ENCODE data around the gene LRRC8D.
A peak's percentile ranks its signal among the peaks of the same experiment; 100 is the strongest.
"Not testable (repeated sequence)": the region's sequence is repeated elsewhere in the genome, so short reads cannot be mapped to it uniquely, and the experiment has no call there.

Gene LRRC8D

DNA sequence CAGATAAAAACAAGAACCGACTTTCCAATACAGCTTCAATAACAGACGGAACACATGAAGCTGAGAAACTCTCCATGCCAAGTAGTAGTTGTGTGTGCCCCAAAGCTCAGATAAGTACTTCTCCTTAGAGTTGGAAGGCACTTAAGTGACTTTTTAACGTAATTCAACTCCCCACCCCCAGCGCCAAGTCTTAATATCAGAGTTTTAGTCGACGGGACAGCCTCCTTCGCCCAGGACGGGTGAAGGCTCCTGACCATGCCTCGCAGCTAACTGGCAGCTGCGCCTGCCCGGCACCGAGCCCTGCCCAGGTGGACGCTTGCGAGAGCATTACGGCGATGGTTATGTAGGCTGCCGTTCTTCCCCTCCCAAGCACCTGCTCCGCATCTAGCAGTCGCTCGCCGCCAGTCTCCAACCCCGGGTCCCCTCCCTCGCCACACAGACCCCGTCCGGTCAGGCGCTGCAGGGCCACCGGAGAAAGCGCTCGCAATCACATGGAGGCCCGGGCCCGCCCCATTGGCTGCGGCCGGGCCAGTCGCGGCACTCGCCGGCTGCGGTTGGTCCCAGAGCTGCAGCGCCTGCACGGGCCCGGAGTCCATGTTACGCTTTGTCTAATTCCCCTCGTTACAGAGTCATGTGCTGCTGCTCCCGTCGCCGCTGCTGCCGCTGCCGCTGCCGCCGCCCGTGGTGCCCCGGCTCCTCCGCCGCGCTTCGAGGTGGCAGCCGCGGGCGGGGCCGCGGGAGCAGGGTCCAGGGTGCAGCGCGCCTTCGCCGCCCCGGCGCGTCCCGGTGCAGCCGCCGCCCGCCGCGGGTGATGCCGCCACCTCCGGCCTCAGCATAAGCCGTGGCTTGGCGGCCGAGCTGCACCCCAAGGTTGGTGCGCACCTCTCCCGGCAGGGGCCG, at the start of gene LRRC8D:
Gene LRRC8D (plus strand): TSS at position 611 of the 900 bp plus-strand sequence. CDS start 112,037 bp downstream, outside the sequence.
- ATAC-seq: peak; percentile 81

DNA sequence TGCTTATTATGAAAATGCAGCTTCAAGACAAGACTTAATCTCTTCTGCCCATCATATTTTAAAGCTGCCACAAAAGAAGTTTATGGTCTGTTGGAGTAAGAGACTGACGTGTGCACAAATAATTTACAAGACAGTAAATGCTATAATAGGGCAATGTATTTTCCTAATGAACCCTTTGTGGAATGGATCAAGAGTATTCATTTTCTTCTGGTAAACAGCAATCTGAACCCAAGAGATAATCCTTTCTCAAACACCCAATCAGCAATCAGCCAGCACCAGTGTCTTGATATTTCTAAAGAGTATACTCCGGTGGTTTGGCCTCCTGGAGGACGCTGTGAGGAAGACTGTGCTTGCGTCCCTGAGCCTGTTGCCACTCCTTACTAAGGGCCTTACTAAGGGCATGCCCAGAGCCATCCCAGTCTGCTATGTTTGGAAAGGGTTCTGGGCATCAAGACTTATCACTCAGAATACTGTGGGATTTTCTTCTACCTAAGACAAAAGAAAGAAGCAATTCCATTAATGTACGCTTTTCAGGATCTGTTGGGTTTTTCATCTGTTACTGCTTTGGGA, 48.8 kb upstream of the LRRC8D start:
- ATAC-seq: no peak

DNA sequence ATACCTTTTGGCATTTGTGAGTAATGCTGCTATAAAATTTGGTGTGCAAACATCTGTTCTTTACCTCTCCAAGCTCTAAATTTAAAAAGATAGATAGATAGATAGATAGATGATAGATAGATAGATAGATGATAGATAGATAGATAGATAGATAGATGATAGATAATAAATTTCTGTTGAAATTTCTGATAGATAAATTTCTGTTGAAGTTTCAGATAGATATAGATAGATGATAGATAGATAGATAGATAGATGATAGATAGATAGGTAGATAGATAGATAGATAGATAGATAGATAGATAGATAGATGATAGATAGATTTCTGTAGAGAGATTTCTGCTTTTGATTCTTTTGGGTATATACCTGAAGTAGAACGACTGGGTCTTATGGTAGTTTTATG, 44.7 kb upstream of the LRRC8D start:
- not testable (repeated sequence) for ATAC-seq

DNA sequence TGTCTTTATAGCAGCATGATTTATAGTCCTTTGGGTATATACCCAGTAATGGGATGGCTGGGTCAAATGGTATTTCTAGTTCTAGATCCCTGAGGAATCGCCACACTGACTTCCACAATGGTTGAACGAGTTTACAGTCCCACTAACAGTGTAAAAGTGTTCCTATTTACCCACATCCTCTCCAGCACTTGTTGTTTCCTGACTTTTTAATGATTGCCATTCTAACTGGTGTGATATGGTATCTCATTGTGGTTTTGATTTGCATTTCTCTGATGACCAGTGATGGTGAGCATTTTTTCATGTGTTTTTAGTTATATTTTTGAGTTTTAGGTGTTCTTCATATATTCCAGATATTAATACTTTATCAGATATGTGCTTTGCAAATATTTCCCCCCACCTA, 43.6 kb upstream of the LRRC8D start:
- ATAC-seq: not testable (repeated sequence)

DNA sequence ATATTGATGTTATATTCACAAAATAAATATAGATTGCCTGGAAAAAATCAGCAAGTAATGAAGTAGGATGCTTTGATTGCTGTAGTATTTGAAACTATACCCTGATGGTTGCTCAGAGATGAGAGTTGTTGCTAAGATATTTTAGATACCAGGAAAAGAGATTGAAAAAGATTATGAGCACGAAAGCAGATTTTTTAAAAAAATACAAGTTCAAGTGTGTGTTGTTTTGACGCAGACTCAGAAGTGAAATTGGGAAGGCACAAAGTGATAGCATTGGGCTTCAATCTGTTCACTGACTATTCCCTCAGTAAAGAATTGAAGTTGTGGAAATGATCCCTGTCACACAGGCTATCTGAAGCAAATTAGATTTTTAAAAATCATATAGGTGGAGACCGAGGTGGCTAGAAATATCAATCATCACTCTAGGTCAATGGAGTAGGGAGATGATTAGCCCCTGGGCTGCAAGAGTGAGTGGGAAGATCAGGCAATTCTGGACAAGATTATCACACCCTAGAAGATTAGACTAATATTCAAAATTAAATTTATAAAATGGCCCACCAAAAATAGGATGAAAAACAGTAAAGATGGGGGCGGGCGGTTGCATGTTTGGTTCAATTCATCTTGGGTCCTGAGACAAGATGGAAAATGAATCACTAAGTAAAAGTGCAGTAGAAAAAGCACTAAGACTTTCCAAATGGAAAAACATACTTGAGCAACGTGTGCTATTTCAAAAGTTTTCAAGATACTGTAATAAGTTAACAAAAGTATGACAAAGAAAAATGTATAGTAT, 41.5 kb upstream of the LRRC8D start:
- ATAC-seq: no peak

DNA sequence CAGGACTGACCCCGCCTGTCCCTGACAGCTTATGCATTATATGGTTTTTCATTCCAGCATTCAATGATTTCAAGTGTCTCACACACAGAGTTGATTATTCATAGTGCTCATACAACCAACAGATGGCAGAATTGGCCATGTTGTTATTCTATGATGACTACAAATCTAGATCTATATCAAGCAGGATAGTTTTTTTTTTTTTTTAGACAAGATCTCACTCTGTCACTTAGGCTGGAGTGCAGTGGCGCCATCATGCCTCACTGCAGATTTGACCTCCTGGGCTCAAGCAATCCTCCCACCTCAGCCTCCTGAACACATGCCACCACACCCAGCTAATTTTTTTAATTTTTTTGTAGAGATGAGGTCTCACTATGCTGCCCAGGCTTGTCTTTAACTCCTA, 40.1 kb upstream of the LRRC8D start:
- ATAC-seq: peak; percentile 56 to 57

DNA sequence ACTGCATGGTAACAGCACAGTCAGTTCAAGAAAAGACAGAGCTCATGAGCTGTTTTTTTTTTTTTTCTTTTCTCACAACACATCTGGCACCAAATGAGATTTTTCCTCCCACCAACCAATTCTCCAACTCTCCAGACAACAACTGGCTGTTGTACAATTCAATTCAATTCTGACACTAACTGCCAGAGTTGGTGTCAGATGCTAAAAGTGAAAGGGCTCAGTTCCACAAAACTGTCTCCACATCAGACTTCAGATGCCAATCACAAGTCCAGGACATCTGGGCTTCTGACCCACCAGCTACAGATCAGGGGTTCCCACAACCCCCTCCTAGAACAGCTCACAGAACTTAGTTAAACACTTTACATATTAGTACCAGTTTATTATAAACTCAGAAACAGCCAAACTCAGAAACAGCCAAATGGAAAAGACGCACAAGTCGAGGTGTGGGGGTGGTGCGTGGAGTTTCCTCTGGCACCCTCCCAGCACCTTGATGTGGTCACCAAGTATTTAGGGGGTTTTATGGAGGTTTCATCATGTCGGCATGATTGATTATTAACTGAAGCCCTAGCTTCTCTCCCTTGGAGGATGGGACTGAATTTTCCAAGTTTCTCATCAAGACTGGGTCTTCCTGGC, 39.2 kb upstream of the LRRC8D start:
- peak; percentile 62 to 73 for ATAC-seq

DNA sequence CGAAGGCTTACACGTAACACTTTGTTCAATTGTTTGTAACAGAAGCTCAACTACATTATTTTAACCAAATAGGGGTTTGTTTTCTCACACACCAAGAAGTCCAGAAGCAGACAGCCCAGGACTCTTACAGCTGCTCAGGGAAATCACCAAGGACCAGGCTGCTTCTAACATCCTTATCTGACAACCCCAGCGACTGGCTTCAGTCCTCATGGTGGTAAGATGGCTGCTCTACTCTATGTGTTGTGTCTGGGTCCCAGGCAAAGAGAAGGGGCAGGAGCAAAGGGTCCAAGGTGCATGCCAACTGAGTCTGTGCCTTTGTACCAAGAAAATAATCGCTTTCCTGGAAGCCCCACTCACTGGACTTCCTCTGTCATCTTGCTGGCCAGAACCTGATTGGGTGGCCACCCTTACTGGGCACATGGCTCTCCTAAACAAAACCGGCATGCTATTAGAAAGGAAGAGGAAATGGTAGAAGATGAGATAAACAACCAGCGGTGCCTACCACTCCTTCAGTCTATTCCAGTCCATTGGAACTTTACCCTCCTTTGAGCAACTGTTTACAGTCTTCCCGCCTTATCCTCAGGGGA, 34.1 kb upstream of the LRRC8D start:
- no peak for ATAC-seq

DNA sequence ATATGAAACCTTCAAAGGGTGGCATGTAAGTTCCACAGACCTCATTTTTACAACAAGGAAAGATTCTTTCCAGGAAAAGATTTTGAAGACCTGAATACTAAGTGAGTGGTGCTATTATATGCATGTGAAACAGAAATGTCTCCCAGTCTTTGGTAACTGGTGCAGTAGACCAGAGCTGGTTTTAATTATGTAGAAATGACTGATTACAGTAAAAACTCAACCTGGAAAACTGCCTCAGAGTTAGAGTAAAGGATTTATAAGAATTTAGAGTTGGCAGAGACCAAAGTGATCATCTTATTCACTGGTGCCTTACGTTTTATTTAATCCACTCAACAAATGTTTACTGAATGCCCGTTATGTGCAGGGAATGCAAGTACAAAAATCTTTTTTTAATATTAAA, 30.2 kb upstream of the LRRC8D start:
- no peak for ATAC-seq

DNA sequence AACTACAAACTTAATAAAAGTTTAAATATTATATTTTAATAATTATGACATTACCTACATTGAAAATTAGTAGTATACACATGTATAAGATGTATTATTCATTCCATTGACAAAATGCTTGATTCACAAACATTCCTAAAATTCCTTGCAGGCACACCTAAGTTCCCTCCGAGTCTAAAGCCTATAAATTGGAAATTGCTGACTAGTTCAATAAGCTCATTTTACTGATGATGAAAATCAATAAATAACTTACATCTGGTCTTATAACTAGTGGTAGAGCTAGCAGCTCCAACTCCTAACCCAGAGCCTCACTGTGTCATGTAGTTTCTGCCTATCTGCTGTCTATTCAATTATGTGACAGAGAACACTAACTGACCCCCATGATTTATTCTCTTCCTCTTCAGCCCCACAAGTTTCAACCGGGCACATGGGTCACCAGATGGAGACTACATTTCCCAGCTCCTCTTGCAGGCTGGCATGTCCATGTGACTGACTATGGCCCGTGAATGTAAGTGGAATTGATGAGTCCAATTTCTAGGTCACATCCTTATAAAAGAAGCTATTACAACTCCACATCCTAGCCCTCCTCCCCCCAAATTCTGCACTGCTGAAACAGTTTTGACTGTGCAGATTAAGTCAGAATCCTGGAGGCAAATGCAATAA, 29.6 kb upstream of the LRRC8D start:
- ATAC-seq: no peak

DNA sequence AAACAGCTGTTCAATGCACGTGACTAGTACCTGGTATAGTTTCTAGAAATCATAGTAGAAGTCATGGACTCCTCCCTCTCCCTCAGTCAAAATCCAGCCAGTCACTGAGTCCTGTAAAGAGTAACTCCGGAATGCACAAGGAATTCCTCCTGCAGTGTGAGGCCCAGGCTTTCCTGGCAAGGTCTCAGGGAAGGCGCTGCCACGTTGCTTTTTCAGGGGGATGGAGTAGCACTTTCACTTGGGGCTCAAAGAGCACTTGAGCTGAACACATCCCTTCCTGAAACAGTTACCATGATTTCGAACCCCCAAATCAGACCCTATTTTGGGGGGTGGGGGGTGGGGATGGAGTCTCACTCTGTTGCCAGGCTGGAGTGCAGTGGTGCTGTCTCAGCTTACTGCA, 26.4 kb upstream of the LRRC8D start:
- ATAC-seq: no peak

DNA sequence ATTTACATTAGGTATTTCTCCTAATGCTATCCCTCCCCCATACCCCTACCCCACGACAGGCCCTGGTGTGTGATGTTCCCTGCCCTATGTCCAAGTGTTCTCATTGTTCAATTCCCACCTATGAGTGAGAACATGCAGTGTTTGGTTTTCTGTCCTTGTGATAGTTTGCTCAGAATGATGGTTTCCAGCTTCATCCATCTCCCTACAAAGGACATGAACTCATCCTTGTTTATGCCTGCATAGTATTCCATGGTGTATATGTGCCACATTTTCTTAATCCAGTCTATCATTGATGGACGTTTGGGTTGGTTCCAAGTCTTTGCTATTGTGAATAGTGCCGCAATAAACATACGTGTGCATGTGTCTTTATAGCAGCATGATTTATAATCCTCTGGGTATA, 25.3 kb upstream of the LRRC8D start:
- ATAC-seq: not testable (repeated sequence)

DNA sequence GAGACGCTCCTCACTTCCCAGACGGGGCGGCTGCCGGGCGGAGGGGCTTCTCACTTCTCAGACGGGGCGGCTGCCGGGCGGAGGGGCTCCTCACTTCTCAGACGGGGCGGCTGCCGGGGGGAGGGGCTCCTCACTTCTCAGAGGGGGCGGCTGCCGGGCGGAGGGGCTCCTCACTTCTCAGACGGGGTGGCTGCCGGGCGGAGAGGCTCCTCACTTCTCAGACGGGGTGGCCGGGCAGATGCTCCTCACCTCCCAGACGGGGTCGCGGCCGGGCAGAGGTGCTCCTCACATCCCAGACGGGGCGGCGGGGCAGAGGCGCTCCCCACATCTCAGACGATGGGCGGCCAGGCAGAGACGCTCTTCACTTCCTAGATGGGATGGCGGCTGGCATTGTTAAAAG, 23.0 kb upstream of the LRRC8D start:
- ATAC-seq: not testable (repeated sequence)

DNA sequence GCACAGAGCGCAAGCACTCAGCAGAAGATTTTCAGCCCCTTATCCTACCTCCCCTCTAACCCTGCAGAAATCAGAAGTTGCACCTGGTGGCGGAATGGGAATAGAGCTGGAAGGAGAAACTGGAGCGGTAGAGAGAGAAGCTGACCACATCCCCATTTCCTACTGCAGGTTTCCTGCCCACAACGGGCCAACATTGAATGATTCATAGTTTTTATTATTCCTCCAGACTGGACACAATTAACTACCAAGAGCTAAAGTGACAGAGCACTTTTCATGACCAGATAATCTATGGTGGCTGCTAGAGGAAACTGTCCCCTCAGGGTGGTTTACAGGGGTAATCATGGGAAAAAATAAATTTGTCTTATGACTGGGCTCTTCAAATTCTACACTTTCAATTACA, 21.3 kb upstream of the LRRC8D start:
- no peak for ATAC-seq

DNA sequence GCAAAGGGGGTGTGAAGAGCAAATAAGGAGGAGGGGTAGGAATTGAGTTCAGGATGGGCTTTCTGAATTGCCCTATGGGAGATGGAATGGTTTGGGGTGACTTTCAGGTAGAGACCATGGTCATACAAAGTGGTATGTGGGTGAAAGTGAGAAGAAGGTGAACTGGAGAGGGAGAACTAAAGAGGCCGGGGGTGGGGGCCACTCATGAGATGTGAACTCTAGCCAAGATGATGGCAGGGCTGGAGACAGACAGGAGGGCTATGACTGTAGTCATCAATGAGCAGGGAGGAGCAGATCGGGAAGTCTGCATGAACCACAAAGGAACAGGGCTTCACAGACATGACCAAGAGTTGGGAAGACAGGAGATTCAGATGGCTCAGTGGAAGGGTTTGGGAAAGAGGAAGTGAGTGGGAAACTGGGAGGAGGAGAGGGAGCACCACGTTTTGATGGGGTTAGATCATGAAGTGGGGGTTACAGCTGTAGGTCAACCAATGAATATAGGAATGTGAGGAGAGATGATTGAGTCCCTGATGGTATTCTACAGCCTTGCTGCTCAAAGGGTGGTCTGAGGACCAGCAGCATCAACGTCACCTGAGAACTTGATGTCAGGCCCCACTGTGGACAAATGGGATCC, 20.7 kb upstream of the LRRC8D start:
- ATAC-seq: no peak

DNA sequence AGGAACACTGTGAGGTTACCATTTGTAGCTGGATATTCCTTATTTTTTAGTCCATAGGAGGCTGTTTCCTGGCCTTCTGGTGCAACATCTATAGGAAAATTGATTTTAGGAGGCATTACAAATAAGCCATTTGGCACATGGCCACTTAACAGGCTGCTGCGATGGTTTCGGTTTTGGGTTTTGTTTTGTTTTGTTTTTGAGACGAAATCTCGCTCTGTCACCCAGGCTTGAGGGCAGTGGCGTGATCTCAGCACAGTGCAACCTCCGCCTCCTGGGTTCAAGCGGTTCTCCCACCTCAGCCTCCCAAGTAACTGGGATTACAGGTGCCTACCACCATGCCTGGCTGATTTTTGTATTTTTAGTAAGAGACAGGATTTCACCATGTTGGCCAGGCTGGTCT, 20.1 kb upstream of the LRRC8D start:
- no peak for ATAC-seq

DNA sequence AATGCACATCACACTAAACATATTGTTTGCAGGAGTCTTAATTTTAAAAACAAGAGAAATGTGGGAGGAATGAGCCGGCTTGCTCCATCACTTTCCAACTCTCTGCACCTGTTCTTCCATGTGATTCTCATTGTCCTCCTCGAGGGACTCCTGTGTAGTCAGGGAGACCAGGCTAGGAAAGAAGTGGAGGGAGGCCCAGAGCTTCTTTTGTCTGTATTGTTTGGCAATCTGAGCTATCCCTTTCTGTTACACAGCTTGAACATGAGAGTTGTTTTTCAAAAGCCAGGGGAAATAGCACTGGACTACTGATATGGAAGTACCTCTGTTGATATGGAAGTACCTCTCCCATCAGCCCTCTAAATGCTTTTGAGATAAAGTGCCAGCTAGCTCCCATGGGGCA, 18.8 kb upstream of the LRRC8D start:
- ATAC-seq: no peak

DNA sequence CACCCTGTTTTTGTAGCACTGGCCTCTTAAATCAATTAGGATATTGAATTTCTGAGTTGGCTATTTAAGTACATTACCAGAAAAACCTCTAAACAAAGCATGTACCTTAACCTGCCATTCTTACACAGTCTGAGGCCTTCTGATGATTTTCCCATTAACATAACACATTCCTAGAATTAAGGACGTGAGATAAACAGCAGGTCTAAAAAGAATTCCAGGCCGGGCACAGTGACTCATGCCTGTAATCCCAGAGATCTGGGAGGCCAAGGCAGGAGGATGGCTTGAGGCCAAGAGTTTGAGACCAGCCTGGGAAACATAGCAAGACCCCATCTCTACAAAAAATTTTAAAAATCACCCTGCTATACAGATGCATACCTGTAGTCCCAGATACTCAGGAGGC, 18.0 kb upstream of the LRRC8D start:
- no peak for ATAC-seq

DNA sequence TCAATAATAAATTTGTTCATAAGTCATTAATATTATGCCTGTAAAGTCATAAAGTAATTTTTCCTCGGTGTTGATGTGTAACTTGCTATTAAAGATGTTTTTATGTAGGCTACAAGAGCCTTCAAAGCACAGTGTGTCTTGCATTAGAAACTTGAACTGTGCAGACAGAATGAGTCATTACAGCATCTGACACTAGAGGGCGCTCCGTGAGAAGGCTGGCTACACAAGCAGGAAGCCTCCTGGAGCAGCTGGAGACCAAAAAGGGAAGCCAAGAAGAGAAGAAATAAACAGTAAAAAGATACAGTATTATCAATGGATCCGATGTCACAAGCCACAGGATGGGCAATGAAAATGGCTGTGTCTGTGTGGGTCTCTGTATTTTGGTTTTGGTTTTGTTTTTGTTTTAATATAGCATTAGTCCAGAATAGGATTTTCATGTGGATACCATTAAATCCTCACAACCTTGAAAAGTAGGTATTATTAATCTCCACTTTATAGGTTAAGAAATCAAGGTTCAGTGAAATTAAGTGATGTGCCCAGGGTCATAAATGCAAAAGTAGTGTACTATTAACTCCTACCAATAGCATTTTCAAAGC, 16.1 kb upstream of the LRRC8D start:
- peak; percentile 70 to 79 for ATAC-seq

DNA sequence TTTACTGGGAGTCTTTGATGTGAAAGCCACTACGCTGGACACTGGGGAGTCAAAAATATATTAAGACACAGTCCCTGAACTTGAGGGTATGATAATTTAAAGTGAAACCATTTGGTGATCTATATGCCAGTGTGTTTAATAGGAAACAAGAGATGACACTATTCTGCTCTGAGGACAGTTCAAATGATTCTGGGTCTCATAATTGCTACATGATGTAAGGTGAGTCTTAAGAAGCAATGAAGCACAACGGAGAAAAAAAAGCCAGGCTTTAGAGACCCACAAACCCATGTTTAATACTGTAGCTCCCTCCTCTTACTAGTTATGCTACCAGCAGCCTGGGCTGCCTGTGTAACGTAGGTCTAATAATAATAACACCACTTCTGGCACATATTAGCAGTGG, 14.2 kb upstream of the LRRC8D start:
- no peak for ATAC-seq

DNA sequence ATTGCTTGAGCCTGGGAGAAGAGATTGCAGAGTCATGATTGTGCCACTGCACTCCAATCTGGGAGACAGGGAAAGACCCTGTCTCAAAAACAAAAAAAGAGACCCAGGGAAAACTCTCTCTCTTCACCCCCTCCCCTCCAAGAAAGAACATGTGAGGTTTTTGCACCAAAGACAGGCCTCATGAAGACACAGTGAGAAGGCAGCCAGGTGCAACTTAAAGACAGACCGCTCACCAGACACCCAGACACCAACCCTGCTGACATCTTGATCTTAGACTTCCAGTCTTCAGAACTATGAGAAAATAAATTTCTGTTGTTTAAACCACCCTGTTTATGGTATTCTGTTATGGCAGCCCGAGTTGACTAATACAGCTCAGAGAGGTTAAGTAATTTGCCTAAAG, 13.3 kb upstream of the LRRC8D start:
- no peak for ATAC-seq
